SK-N-MC (cell line): ENCODE data around the gene CHST3.

ENCODE experiments used
- EZH2 ChIP-seq: fragments of 200-600 bp; sonication (generic); IDR thresholded peaks from one replicate; pipeline ENCODE4 v1.6.1; 2017; ENCODE audit warnings: antibody characterized with exemption
- FOXP2 ChIP-seq: optimal IDR thresholded peaks from 2 replicates; pipeline ENCODE3; 2011; ENCODE audit warnings: mild to moderate bottlenecking, moderate library complexity; ENCODE audit not compliant: insufficient read depth; ENCODE audit errors: extremely low read length, control extremely low read depth
- POLR2AphosphoS5 ChIP-seq: IDR thresholded peaks from 2 replicates; pipeline ENCODE4 v1.6.1; 2012; ENCODE audit warnings: mild to moderate bottlenecking, low read depth, low read length, borderline replicate concordance

DNA sequence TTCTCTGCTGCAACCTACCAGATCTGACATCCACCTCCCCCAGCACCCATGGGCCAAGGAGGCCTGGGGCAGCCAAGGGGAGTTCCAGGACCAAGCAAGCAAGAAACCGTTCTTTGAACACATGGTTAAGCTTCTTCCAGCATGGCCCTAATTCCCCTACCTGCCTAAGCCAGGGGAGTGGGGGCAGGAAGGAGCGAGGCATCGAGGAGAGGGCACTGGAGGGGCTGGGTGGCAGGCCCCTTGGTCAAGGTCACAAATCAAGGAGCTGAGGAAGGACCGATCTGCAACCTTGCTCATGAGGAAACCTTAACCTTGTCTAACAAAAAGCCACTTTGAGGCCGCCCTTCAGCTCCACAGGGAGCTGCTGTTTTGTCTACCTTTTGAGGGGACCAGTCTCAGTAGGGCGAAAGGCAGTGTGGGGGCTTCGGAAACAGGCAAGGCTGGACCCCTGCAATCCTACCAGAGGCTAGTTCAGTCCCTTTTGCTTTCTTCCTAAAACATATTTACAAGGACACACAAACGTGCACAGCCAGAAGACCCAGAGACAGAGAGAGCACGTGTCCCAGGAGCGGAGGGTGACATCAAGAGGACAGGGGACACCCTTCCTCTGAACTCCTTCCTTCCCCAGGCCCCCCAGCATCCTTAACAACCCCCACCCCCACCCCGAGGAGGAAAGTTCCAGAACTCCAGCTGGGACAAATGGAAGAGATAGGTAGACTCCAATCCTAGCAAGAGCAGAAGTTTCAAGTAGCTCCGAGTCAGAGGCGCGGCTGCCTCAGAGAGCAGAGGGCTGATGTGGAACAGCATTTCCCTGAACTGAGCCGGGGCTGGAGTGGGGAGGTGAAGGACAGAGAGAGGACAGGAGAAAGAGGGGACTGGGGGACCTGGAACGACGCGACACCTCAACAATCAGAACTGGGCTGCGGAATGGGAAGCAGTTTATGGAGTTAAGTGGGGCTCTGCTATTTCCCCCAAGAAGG, 95.9 kb downstream of the CHST3 start:
- no peak for TF ChIP-seq POLR2AphosphoS5
- TF ChIP-seq EZH2, result no peak
- TF ChIP-seq FOXP2, result no peak
